Fibroblast of skin of left biceps (primary cell): Measurements from ENCODE around the gene KLHDC9.
"Not testable (repeated sequence)": the region's sequence is repeated elsewhere in the genome, so short reads cannot be mapped to it uniquely, and the experiment has no call there.

Experiments
- DNase-seq, 2 experiments: peaks; one replicate each; pipeline ENCODE4 v3.0.0-alpha.2; 2013; ENCODE audit warnings: low read depth in 2 of 2

KLHDC9 gene

GRCh38 chr1:161096530-161096929 is 1.6 kb upstream of the KLHDC9 start:
- DNase-seq, result no peak

GRCh38 chr1:161099090-161099802 is 1.1 kb downstream of the KLHDC9 start:
- no peak for DNase-seq

GRCh38 chr1:161100556-161100955 is 2.4 kb downstream of the KLHDC9 start:
- no peak for DNase-seq

- no peak for DNase-seq
Observed at GRCh38 chr1:161106431-161106830, 8.3 kb downstream of the KLHDC9 start.

- no peak for DNase-seq
Observed at GRCh38 chr1:161111117-161111516, 13.0 kb downstream of the KLHDC9 start.

GRCh38 chr1:161111527-161111926 is 13.4 kb downstream of the KLHDC9 start:
- DNase-seq, result no peak

GRCh38 chr1:161113915-161114314 is 15.8 kb downstream of the KLHDC9 start:
- DNase-seq, result no peak

GRCh38 chr1:161114556-161114955 is 16.4 kb downstream of the KLHDC9 start:
- no peak for DNase-seq

GRCh38 chr1:161115132-161115711 is 17.1 kb downstream of the KLHDC9 start:
- DNase-seq, result peak; percentile 42 to 49

GRCh38 chr1:161115961-161116360 is 17.8 kb downstream of the KLHDC9 start:
- DNase-seq, result not testable (repeated sequence)

GRCh38 chr1:161117759-161118581 is 19.8 kb downstream of the KLHDC9 start, which contains the start of the genes NIT1 and PFDN2:
Gene NIT1 (plus strand): TSS chr1:161118105. CDS start chr1:161118177, 72 bp downstream.
Gene PFDN2 (minus strand): TSS chr1:161118037. CDS start chr1:161118026, 11 bp downstream.
- DNase-seq, result peak in 1 of 2 experiments; percentile 44

- DNase-seq, result no peak
Observed at GRCh38 chr1:161119092-161119903, 21.1 kb downstream of the KLHDC9 start.

- DNase-seq, result no peak
Observed at GRCh38 chr1:161121042-161121650, 23.0 kb downstream of the KLHDC9 start.

GRCh38 chr1:161121834-161122233 is 23.7 kb downstream of the KLHDC9 start:
- DNase-seq, result no peak

GRCh38 chr1:161122967-161123366 is 24.8 kb downstream of the KLHDC9 start:
- no peak for DNase-seq

GRCh38 chr1:161127649-161128048 is 29.5 kb downstream of the KLHDC9 start:
- no peak for DNase-seq

GRCh38 chr1:161128591-161129420 is 30.6 kb downstream of the KLHDC9 start:
- no peak for DNase-seq

GRCh38 chr1:161130266-161130665 is 32.1 kb downstream of the KLHDC9 start:
- DNase-seq, result no peak

- no peak for DNase-seq
Observed at GRCh38 chr1:161131523-161132409, 33.6 kb downstream of the KLHDC9 start.
